HUES6 (cell line): ENCODE results near the gene SP4.

Experiments used
- H3K27ac ChIP-seq: 2 replicates; pipeline ENCODE4 v1.7.0; 2013; ENCODE audit warnings: low read depth, mild to moderate bottlenecking, low read length, inconsistent platforms
- H3K27me3 ChIP-seq: 2 replicates; pipeline ENCODE4 v1.6.1; 2013; ENCODE audit warnings: low read length; ENCODE audit not compliant: control insufficient read depth, insufficient read depth
- H3K36me3 ChIP-seq: 2 replicates; pipeline ENCODE4 v1.6.1; 2013; ENCODE audit warnings: low read length; ENCODE audit not compliant: control insufficient read depth, insufficient read depth
- H3K4me1 ChIP-seq: 2 replicates; pipeline ENCODE4 v1.6.1; 2013; ENCODE audit warnings: low read length; ENCODE audit not compliant: control insufficient read depth, insufficient read depth
- H3K4me3 ChIP-seq: 2 replicates; pipeline ENCODE4 v1.5.1; 2013; ENCODE audit warnings: low read depth, low read length
- H3K9ac ChIP-seq: one replicate; pipeline ENCODE4 v1.6.1; 2013; ENCODE audit warnings: mild to moderate bottlenecking, low read length
- H3K9me3 ChIP-seq: 2 replicates; pipeline ENCODE4 v1.6.1; 2013; ENCODE audit warnings: low read depth, low read length; ENCODE audit not compliant: control insufficient read depth, insufficient read depth

Gene SP4

DNA sequence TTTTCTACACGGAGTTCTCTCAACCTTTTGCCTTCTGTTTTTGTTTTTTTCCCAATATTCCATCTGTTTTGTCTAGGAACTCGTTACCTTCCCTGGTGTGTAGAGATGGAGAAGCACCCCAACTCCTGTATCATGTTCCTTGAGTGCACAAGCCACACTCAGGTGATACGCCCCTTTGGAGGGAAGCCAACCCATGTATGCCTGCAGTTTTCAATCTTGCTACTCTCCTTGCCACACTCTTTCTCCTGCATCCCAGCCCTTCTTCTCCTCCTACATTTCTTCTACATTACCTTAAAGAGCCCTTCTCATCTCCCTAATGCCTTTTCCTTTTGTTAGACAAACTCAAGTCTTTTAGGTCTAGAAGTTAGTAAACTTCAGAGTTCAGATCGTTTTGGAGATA, 10.2 kb upstream of the SP4 start:
- no peaks in the 10 kb centered on the region for H3K36me3 ChIP-seq
- no peaks in the 10 kb centered on the region for H3K9me3 ChIP-seq
- H3K27me3 ChIP-seq, result no peaks in the 10 kb centered on the region
- H3K4me3 ChIP-seq, result no peak overlapping the region
- no peak overlapping the region for H3K27ac ChIP-seq
- no peak overlapping the region for H3K9ac ChIP-seq
- H3K4me1 ChIP-seq, result peaks cover 9% of the 10 kb centered on the region

DNA sequence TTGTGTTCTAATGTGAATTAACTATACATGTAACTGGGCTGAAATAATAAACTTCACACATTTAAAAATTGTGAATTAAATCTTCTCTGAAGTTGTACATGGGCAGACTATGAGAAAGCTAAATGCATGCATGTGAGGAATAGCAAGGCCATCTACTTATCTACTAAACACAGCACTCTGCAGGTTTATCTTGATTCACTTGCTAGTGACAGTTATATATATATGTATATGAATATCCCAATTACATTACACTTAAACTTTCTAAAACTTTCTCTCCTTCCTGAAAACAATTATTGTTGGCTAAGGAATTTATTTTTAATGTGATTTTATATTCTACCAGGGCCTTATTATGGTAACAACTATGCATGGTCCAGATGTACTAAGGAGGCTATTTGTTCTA, 5.1 kb upstream of the SP4 start:
- Histone ChIP-seq H3K4me1 (peaks cover 16% of the 10 kb centered on the region), H3K9ac (no peak overlapping the region)

DNA sequence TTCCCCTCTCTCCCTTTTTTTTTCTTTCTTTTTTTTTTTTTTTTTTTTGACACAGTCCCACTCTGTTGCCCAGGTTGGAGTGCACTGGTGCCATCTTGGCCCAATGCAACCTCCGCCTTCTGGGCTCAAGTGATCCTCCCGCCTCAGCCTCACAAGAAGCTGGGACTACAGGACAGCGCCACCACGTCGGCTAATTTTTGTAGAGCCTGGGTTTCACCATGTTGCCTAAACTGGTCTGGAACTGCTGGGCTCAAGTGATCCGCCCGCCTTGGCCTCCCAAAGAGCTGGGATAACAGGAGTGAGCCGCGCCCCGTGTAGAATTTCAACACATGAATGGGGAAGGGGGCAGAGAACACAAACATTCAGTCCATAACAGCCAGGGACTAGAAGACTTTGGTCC, 2.6 kb upstream of the SP4 start:
- H3K9me3 ChIP-seq, result no peaks in the 10 kb centered on the region
- peaks cover 31% of the 10 kb centered on the region for H3K4me1 ChIP-seq
- H3K4me3 ChIP-seq, result no peak overlapping the region
- H3K9ac ChIP-seq, result no peak overlapping the region
- H3K36me3 ChIP-seq, result peaks cover 12% of the 10 kb centered on the region
- no peaks in the 10 kb centered on the region for H3K27me3 ChIP-seq
- no peak overlapping the region for H3K27ac ChIP-seq

More for the DNA sequence above, 5.1 kb upstream of the SP4 start:
- Histone ChIP-seq H3K9me3 (no peaks in the 10 kb centered on the region), H3K4me3 (no peak overlapping the region), H3K36me3 (no peaks in the 10 kb centered on the region), H3K27ac (no peak overlapping the region), H3K27me3 (no peaks in the 10 kb centered on the region)

DNA sequence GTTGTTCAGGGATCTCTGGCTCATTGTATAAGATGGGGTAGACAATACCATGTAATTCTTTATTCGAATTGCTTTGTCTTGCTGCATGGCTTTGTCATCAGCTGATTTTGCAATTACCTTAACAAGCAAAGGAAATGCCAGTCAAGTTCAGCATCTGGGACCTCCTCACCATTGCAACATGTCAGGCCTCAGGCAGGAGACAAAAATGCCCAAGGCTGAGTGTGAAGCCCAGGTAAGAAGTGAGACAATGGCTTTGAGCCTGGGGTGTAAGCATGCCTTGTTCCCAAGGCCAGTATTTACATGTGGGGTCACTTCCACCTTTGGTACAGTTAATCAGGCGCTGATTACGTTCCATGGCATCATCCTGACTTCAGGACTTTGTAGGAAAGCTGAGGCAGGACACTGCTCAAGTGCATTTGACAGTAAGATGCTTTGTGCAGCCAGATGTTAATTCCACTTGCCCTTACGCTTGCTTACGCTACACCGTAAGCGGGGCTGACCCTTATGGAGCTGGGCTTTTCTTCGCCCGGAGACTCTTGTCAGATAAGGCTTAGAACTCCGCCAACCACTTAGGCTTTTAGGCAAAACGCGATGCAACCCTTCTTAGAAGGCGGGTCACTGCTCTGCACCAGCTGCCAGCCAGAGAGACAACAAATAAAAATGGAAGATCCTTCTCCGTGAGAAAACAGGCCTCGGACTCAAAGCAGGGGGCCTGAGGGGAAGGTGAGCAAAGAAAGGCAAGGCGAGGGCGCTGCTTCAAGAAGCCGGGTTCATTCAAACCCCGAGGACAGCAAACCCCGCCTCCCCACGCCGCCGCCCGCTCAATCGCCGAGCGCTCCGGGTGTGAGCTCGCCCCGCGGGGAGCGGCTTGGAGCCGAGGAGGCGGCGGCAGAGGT, 1.3 kb upstream of the SP4 start:
- peak overlapping the region; percentile 59; the same call in 1 of the 2 replicates for H3K27ac ChIP-seq
- H3K4me1 ChIP-seq, result peaks cover 39% of the 10 kb centered on the region
- H3K36me3 ChIP-seq, result peaks cover 17% of the 10 kb centered on the region
- H3K4me3 ChIP-seq, result peak overlapping the region; percentile 70
- no peaks in the 10 kb centered on the region for H3K27me3 ChIP-seq
- no peaks in the 10 kb centered on the region for H3K9me3 ChIP-seq
- H3K9ac ChIP-seq, result peak overlapping the region; percentile 79

DNA sequence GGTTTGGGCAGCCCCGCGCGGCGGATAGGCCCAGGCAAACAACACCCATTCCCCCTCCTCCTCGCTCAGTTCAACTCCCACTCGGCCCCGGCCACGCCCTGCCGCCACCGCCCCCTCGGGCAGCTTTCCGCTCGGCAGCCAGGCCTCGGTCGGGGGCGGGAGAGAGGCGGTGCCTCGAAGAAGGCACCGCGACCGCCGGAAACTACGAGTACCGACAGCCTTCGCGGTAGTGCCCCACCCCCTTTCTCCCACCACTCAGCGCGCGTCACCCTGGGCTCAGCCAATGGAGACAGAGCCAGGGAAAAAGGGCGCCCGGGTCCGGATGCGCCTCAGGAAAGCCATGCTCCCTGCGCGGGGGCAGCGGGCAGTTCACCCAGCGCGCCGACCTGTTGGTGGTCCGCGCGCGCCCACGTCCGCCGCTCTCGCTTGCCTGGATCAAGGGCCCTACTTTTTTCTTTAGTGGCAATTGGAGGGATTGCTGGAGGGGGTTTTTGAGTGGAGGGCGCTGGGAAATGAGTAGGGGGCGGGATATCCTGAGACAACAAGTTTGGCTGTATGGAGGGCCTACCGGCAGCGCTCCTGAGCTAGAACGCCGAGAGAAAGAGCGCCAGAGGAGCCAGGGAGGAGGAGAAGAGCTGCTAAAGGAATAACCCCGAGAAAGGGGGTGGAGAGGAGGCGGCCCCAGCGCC, 557 bp upstream of the SP4 start:
- no peaks in the 10 kb centered on the region for H3K9me3 ChIP-seq
- H3K36me3 ChIP-seq, result peaks cover 17% of the 10 kb centered on the region
- H3K4me3 ChIP-seq, result peak overlapping the region; percentile 72
- H3K27me3 ChIP-seq, result no peaks in the 10 kb centered on the region
- peak overlapping the region; percentile 96 for H3K27ac ChIP-seq
- peaks cover 43% of the 10 kb centered on the region for H3K4me1 ChIP-seq
- H3K9ac ChIP-seq, result peak overlapping the region; percentile 84

DNA sequence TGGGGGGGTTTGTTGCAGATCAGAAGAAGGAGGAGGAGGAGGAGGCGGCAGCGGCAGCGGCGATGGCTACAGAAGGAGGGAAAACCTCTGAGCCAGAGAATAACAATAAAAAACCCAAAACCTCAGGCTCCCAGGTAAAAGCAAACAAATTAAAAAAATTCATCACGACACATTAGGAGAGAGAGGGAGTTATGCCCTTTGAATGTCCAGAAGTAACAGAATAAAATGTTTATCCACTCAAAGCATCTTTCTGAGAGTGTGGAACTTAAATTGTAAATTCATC, 717 bp downstream of the SP4 start:
- H3K9ac ChIP-seq, result peak overlapping the region; percentile 34
- peaks cover 45% of the 10 kb centered on the region for H3K4me1 ChIP-seq
- no peaks in the 10 kb centered on the region for H3K27me3 ChIP-seq
- peak overlapping the region; percentile 72 for H3K4me3 ChIP-seq
- peak overlapping the region; percentile 88; the same call in 1 of the 2 replicates for H3K27ac ChIP-seq
- peaks cover 17% of the 10 kb centered on the region for H3K36me3 ChIP-seq
- H3K9me3 ChIP-seq, result no peaks in the 10 kb centered on the region

DNA sequence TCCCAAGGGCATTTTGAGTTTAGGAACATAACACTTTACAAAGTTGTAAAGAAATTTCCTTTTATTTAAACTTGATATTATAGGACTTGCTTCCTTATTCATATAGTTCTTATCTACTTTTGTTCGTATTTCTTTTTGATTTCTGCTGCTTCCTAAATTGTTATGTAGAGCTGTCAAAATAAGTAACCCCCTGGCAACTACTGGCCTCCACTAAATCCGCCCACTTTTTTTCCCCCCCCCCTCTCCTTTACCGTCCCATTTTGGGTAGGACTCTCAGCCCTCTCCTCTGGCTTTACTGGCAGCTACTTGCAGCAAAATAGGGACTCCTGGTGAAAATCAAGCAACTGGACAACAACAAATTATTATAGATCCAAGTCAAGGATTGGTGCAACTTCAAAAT, 1.1 kb downstream of the SP4 start:
- Histone ChIP-seq H3K9ac (peak overlapping the region; percentile 34), H3K27ac (no peak overlapping the region), H3K9me3 (no peaks in the 10 kb centered on the region), H3K27me3 (no peaks in the 10 kb centered on the region), H3K36me3 (peaks cover 17% of the 10 kb centered on the region), H3K4me1 (peaks cover 45% of the 10 kb centered on the region), H3K4me3 (peak overlapping the region; percentile 72)

DNA sequence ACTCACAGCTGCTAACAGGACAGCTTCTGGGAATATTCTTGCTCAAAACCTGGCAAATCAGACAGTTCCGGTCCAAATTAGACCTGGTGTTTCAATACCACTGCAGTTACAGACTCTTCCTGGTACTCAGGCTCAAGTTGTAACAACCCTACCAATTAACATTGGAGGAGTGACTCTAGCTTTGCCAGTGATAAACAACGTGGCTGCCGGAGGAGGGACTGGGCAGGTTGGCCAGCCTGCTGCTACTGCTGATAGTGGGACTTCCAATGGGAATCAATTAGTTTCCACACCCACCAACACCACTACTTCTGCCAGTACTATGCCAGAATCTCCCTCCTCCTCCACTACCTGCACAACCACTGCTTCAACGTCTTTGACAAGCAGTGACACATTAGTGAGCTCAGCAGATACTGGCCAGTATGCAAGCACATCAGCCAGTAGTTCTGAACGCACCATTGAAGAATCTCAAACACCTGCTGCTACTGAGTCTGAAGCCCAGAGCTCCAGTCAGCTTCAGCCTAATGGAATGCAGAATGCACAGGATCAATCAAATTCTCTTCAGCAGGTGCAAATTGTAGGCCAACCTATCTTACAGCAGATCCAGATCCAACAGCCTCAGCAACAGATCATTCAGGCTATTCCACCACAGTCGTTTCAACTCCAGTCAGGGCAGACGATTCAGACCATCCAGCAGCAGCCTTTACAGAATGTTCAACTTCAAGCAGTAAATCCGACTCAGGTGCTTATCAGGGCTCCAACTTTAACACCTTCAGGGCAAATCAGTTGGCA, 2.1 kb downstream of the SP4 start:
- peak overlapping the region; percentile 53 for H3K4me3 ChIP-seq
- no peak overlapping the region for H3K9ac ChIP-seq
- no peaks in the 10 kb centered on the region for H3K27me3 ChIP-seq
- peaks cover 17% of the 10 kb centered on the region for H3K36me3 ChIP-seq
- peaks cover 45% of the 10 kb centered on the region for H3K4me1 ChIP-seq
- no peaks in the 10 kb centered on the region for H3K9me3 ChIP-seq
- H3K27ac ChIP-seq, result no peak overlapping the region

DNA sequence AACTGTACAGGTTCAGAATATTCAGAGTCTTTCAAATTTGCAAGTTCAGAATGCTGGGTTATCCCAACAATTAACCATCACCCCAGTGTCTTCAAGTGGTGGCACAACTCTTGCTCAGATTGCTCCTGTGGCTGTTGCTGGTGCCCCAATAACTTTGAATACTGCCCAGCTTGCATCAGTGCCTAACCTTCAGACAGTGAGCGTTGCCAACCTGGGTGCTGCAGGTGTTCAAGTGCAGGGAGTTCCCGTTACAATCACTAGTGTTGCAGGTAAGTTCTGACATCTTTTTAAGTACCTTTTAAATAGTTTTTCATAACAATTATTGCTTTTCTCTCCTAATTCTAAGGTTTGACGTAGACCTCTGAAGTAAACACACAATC, 2.7 kb downstream of the SP4 start:
- H3K4me1 ChIP-seq, result peaks cover 41% of the 10 kb centered on the region
- H3K27me3 ChIP-seq, result no peaks in the 10 kb centered on the region
- peak overlapping the region; percentile 53 for H3K4me3 ChIP-seq
- H3K9ac ChIP-seq, result no peak overlapping the region
- no peaks in the 10 kb centered on the region for H3K9me3 ChIP-seq
- H3K27ac ChIP-seq, result no peak overlapping the region
- peaks cover 17% of the 10 kb centered on the region for H3K36me3 ChIP-seq

DNA sequence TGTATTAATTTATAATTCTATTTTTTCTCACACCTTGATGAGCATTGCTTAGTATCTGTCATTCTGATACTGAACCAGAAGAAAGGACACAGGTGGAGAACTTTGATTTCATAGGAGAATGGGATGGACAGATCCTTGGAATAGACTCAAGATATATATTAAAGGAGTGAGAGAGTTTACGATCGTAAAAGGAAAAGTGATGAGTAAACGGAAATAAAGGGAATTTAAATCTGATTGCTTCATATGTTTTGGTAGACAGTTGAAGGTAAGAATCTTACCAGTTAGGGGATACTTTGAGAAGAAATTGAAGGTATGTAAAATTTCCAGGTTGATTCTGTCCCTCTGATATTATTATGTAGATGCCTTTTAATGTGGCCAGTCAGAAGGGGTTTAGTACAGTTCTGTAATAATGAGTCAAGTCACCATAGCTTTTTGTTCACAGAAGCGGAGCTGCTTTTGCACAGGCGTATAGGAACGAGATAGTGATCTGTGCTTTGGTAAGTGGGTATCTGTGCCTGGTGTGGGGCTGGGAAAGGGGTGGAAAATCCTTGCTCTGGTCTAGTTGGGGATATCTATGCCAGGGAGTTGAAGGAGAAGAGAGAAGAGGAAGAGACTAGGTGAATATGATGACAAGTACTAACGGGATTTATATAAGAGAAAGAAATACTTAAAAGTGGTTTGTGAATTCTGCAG, 15.4 kb downstream of the SP4 start:
- Histone ChIP-seq H3K27ac (no peak overlapping the region), H3K27me3 (no peaks in the 10 kb centered on the region), H3K9ac (no peak overlapping the region), H3K9me3 (no peaks in the 10 kb centered on the region), H3K4me1 (no peaks in the 10 kb centered on the region), H3K4me3 (no peak overlapping the region), H3K36me3 (peaks cover 26% of the 10 kb centered on the region)
